HTR-8/SVneo (cell line): ENCODE data around the gene GOLGA8R.
"Not testable (repeated sequence)": the region's sequence is repeated elsewhere in the genome, so short reads cannot be mapped to it uniquely, and the experiment has no call there.

Experiments
- DNase-seq: peaks from one replicate; pipeline ENCODE4 v3.0.0; 2011; ENCODE audit warnings: low spot score, mixed read lengths; ENCODE audit not compliant: insufficient read length
- FAIRE-seq: peaks from 2 replicates; lab custom pipeline; 2011; peaks lifted over from hg19 to GRCh38; lab: Jason Lieb, UNC

The GOLGA8R gene, protein sequence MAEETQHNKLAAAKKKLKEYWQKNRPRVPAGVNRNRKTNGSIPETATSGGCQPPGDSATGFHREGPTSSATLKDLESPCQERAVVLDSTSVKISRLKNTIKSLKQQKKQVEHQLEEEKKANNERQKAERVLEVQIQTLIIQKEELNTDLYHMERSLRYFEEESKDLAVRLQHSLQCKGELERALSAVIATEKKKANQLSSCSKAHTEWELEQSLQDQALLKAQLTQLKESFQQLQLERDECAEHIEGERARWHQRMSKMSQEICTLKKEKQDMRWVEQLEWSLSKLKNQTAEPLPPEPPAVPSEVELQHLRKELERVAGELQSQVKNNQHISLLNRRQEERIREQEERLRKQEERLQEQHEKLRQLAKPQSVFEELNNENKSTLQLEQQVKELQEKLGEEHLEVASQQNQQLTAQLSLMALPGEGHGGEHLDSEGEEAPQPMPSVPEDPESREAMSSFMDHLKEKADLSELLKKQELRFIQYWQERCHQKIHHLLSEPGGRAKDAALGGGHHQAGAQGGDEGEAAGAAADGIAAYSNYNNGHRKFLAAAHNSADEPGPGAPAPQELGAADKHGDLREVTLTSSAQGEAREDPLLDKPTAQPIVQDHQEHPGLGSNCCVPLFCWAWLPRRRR

DNA sequence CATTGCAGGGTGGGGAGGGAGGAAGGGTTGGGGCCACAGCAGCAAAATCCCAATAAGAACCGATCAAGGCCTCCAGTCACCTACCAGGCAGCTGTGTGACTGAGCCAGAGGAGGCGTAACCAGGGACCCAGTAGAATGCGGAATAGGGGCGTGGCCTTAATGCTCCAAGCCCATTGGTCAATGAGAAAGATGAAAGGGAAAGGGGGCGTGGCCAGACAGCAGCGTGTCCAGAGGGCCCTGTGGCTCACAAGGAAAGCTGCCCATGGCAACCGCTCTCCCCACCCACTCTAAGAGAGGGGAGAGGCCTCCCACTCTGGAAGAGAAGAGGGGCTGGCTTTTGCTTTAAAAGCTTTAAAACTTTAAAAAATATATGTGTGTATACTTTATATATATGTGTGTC is at the start of gene GOLGA8R:
TSS of gene GOLGA8R (minus strand) at position 101 of the 400 bp plus-strand sequence. CDS start at position 3, 98 bp downstream.
- FAIRE-seq, DNase-seq: not testable (repeated sequence)

- not testable (repeated sequence) for FAIRE-seq, DNase-seq
These were observed 49.8 kb upstream of the GOLGA8R start for GRCh38 chr15:30463849-30464248.

- not testable (repeated sequence) for FAIRE-seq
These were observed 48.1 kb upstream of the GOLGA8R start for GRCh38 chr15:30462176-30462575.

DNA sequence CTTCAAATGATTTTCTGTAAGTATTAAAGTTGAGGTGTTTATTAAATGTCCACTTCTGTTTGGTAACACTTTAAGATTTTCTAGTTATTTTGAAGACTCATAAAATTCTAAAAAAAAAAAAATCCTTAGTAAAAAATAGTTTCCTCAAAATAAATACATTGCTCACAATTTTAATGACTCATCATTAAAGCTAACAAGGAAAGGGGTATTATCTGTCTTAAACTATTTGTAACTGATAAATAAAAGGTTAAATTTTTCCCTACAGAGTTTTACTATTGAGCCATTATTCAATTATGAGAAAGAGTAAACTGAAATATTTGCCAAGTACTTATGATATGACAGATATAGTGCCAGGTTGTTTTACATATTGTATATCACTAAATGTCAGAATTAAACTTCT is 38.6 kb upstream of the GOLGA8R start:
- FAIRE-seq, DNase-seq: not testable (repeated sequence)

More at GRCh38 chr15:30462176-30462575, 48.1 kb upstream of the GOLGA8R start:
- not testable (repeated sequence) for DNase-seq

- FAIRE-seq = not testable (repeated sequence)
These were observed 24.3 kb upstream of the GOLGA8R start for GRCh38 chr15:30438348-30438747.

DNA sequence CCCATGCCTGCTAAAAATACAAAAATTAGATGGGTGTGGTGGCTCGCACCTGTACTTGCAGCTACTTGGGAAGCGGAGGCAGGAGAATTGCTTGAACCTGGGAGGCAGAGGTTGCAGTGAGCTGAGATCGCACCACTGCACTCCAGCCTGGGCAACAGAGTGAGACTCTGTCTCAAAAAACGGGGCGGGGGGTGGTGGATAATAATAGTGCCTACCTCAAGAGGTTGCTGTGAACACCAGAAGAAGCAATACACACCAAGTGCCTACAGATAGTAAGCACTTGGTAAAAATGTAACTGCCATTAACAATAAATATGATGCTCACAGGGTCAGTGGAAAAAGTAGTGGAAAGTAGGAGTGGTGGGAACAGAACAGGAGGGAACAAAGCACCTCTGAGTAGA is 21.8 kb upstream of the GOLGA8R start:
- not testable (repeated sequence) for DNase-seq, FAIRE-seq

More at GRCh38 chr15:30438348-30438747, 24.3 kb upstream of the GOLGA8R start:
- not testable (repeated sequence) for DNase-seq

GRCh38 chr15:30420723-30421122 is 6.7 kb upstream of the GOLGA8R start:
- not testable (repeated sequence) for FAIRE-seq

DNA sequence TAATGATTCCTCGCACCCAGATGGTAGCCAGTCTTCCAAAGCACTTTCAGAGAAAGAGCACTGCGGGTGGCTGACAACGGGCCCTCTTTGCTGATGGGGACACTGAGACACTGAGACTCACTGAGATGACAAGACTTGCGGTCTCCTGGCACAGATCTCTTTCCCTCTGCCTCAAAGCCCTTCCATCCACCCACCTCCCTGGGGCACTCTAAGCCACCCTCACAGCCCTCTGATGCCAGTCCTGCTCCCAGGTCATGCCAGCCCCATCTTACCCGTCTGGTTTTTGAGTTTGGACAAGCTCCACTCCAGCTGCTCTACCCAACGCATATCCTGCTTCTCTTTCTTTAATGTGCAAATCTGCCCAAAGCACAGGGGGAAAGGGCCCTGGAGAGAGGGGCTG is 6.4 kb downstream of the GOLGA8R start:
- not testable (repeated sequence) for FAIRE-seq, DNase-seq

More at GRCh38 chr15:30420723-30421122, 6.7 kb upstream of the GOLGA8R start:
- DNase-seq = not testable (repeated sequence)

GRCh38 chr15:30398988-30399387 is 15.1 kb downstream of the GOLGA8R start:
- FAIRE-seq, DNase-seq: not testable (repeated sequence)

GRCh38 chr15:30393664-30393991 is 20.4 kb downstream of the GOLGA8R start:
- DNase-seq, FAIRE-seq: not testable (repeated sequence)

DNA sequence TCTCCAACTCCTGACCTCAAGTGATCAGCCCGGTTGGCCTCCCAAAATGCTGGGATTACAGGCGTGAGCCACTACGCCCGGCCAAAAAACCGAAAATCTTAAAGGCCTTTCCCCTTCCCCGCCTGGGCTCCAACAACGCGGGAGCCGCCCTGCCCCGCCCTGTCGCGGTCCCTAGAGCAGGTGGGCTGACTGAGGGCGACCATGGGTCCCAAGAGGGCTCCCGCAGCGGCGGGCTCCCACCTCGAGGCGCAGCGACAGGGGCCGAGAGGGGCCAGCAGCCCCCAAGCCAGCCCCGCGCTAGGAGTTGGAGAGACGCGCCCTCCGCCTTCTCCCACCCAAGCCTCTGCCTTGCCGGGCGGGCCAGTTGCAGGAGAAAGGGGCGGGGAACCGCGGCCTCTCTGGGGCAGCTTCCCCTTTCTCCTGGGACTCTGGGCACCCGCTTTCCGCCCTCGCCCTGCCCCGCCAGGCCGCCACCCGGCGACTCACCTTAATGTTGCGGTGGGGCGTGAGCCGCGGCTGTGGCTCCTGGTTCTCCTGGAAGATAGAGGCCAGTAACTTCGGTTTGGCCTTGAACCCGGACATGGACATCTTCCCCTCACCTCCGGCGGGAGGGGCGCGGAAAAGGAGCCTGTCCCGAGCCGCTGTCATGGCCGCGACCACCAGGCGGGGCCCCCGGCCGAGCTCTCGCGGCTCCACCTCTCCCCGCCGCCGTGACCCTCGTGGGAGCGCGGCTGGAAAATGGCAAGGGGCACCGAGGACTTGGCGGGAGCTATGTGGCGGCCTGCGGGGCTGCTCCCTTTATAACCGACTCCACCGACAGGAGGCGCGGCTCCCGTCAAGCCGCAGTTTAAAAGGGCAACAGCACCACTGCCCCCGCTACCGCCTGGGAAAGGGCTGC is 21.0 kb downstream of the GOLGA8R start, which contains the start of gene CHRFAM7A:
TSS of gene CHRFAM7A (minus strand) at position 775 of the 898 bp plus-strand sequence. CDS start 10,189 bp downstream, outside the sequence.
- not testable (repeated sequence) for FAIRE-seq, DNase-seq

DNA sequence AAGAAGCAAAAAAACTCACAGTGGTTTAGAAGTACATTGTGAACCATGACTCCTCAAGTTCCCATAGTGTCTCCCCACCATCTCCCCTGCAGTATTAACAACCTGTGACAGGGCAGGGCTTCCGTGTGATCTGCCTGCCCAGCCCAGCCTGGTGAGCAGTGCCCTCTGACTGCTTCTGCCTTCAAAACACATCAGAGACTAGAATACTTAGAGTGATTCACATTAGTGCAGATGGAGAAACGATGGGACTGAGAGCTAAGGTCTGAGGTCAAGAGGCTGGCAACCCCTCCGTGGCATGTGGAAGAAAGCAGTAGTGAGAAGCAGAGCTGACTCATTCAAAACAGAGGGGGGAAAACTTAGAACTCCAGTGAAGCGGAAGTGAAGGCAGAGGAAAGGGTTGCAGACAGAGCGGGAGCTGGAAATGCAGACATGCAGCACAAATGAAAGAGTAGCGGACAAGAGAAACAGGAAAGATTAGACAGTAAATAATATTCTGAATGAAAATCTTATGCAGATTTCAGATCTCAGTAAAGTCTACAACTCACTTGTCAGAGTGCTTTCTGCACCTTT is 27.7 kb downstream of the GOLGA8R start:
- DNase-seq, FAIRE-seq: not testable (repeated sequence)

DNA sequence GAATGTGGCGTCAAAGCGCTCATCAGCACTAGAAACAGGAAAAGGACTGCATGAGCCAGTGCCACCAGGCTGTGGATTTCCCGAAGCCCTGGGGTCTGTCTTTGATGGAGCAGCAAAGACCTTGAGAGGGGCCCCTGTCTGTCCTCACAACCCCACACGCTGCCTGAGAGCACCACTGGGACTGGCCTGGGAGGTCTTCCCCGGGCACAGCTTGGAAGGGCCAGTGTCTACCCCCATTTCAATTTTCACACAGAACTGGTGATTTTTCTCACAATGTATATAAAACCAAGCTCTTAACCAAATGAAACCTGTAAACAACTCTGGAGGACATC is 37.0 kb downstream of the GOLGA8R start:
- not testable (repeated sequence) for DNase-seq, FAIRE-seq

DNA sequence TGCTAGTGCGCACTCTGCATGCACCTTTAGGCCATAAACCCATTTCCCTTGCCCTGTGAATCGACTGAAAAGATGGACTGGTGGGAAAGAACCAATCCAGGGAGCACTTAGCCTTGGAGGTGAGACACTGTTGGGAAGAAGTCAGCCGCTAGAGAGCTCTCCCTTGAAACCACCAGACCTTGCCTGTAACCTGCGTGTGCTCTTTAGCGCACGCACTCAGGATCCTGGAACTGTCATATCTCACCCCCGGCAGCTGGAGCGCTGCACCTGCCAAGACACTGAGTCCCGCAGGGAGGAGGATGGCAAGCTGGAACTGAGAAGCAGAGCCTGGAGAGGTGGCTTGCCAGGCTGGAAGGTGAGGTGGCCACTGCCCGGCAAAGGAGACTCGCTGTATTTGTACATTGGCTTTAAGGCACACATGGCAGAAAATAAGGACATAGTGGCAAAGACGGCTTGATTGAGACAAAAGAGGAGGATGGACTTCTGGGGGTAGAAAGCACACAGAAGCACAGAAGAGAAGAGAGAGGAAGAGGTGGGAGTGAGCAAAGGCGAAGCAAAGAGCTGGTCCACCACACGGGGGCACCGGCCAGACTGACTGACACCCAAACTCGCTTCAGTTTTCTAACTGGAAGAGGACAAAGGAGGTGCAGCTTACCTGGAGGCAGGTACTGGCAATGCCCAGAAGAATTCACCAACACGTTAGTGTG is 37.5 kb downstream of the GOLGA8R start:
- not testable (repeated sequence) for FAIRE-seq, DNase-seq

DNA sequence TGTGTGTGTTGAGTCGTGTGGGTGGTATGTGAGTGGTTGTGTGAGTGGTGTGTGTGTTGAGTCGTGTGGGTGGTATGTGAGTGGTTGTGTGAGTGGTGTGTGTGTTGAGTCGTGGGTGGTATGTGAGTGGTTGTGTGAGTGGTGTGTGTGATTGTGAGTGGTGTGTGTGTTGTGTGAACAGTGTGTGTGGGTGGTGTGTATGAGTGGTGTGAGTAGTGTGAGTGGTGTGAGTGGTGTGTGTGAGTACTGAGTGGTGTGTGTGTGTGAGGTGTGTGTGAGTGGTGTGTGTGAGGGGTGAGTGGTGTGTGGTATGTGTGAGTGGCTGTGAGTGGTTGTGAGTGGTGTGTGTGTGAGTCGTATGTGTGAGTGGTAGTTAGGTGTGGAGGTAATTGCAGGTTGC is 38.2 kb downstream of the GOLGA8R start:
- not testable (repeated sequence) for DNase-seq
- FAIRE-seq = peak; percentile 85

GRCh38 chr15:30374862-30375261 is 39.2 kb downstream of the GOLGA8R start:
- not testable (repeated sequence) for FAIRE-seq, DNase-seq

DNA sequence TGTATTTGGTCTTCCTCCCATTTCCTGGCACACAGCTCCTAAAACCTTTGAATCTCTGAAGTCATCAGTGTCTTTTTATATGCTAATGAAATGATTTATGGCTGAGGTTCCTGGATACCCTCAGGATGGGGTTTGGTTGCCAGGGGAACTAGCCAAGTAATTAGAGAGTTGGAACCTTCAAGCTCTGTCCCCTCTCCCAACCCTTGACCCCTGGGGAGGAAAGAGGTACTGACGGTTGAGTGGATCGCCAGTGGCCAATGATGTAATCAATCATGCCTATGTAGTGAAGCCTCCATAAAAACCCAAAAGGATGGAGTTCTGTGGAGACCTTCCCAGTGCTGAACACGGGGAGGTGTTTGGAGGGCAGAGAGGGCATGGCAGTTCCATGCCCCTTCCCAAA is 45.8 kb downstream of the GOLGA8R start:
- not testable (repeated sequence) for DNase-seq, FAIRE-seq

- not testable (repeated sequence) for DNase-seq
- FAIRE-seq = peak; percentile 82
These were observed 46.8 kb downstream of the GOLGA8R start for GRCh38 chr15:30367246-30367645.

- not testable (repeated sequence) for FAIRE-seq, DNase-seq
These were observed 52.7 kb downstream of the GOLGA8R start for GRCh38 chr15:30361404-30361803.
